ENCODE data around the gene SLC35F4. TPM values are rescaled to one million over a fixed set of nuclear protein-coding genes. Genes with fewer than 3 reads are reported as not detected.

Gene SLC35F4
- 0.28 TPM in 1 of 2 replicates, not detected in the other for total RNA-seq

GRCh38 chr14:57865403-57866198 lies at the start of gene SLC35F4:
SLC35F4 (minus strand) TSS chr14:57866092.

All from smooth muscle cell of bladder (primary cell).